Measurements from ENCODE around the gene ZNF469. TPM values are rescaled to one million over a fixed set of nuclear protein-coding genes. Genes with fewer than 3 reads are reported as not detected.

Gene ZNF469
- polyA plus RNA-seq, 1 donor from 2014 or later, result not detected

GRCh38 chr16:88389621-88390160 lies 6.9 kb downstream of the ZNF469 start:
- Histone ChIP-seq H2AFZ (ENCODE audit: low read depth, low read length) (no peak overlapping the region), H3K79me2 (replicated peaks; ENCODE audit: insufficient read depth, low read length) (no peaks in the 10 kb centered on the region), H4K20me1 (ENCODE audit: insufficient read depth) (no peaks in the 10 kb centered on the region), H3F3A (ENCODE audit: insufficient read depth, low read length, poor library complexity, severe bottlenecking) (no peaks in the 10 kb centered on the region), H3K27ac (ENCODE audit: low read length) (no peak overlapping the region), H3K27me3 (ENCODE audit: insufficient read depth, low read depth, low read length) (peaks cover 16% of the 10 kb centered on the region), H3K36me3 (ENCODE audit: insufficient read depth, low read length) (no peaks in the 10 kb centered on the region), H3K9me3 (ENCODE audit: low read length) (no peaks in the 10 kb centered on the region), H3K4me3 (ENCODE audit: low read length) (no peak overlapping the region), H3K9ac (ENCODE audit: low read length) (no peak overlapping the region), H3K9me2 (ENCODE audit: insufficient read depth, low read length) (no peaks in the 10 kb centered on the region), H3K4me2 (ENCODE audit: low read length) (no peak overlapping the region)
- TF ChIP-seq EZH2 (IDR thresholded peaks at IDR 0.05; ENCODE audit: borderline replicate concordance, insufficient read depth, low read length, poor library complexity, severe bottlenecking), result no peak
- TF ChIP-seq RAD21 (conservative IDR thresholded peaks at IDR 0.05), result no peak
- TF ChIP-seq TAF1 (IDR thresholded peaks at IDR 0.05; ENCODE audit: low read depth), result no peak
- TF ChIP-seq SMC3 (conservative IDR thresholded peaks at IDR 0.05; ENCODE audit: poor library complexity), result no peak
- no peak for TF ChIP-seq POLR2AphosphoS5 (IDR thresholded peaks at IDR 0.05)
- no peak for TF ChIP-seq CTCF (IDR thresholded peaks at IDR 0.05; ENCODE audit: poor library complexity, severe bottlenecking)
- TF ChIP-seq EP300 (conservative IDR thresholded peaks at IDR 0.05; ENCODE audit: poor library complexity, severe bottlenecking), result no peak
- TF ChIP-seq, protein P1, sequence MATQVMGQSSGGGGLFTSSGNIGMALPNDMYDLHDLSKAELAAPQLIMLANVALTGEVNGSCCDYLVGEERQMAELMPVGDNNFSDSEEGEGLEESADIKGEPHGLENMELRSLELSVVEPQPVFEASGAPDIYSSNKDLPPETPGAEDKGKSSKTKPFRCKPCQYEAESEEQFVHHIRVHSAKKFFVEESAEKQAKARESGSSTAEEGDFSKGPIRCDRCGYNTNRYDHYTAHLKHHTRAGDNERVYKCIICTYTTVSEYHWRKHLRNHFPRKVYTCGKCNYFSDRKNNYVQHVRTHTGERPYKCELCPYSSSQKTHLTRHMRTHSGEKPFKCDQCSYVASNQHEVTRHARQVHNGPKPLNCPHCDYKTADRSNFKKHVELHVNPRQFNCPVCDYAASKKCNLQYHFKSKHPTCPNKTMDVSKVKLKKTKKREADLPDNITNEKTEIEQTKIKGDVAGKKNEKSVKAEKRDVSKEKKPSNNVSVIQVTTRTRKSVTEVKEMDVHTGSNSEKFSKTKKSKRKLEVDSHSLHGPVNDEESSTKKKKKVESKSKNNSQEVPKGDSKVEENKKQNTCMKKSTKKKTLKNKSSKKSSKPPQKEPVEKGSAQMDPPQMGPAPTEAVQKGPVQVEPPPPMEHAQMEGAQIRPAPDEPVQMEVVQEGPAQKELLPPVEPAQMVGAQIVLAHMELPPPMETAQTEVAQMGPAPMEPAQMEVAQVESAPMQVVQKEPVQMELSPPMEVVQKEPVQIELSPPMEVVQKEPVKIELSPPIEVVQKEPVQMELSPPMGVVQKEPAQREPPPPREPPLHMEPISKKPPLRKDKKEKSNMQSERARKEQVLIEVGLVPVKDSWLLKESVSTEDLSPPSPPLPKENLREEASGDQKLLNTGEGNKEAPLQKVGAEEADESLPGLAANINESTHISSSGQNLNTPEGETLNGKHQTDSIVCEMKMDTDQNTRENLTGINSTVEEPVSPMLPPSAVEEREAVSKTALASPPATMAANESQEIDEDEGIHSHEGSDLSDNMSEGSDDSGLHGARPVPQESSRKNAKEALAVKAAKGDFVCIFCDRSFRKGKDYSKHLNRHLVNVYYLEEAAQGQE (IDR thresholded peaks at IDR 0.05; ENCODE audit: borderline replicate concordance), result no peak
- TF ChIP-seq MXI1 (conservative IDR thresholded peaks at IDR 0.05; ENCODE audit: poor library complexity, severe bottlenecking), result no peak

DNA sequence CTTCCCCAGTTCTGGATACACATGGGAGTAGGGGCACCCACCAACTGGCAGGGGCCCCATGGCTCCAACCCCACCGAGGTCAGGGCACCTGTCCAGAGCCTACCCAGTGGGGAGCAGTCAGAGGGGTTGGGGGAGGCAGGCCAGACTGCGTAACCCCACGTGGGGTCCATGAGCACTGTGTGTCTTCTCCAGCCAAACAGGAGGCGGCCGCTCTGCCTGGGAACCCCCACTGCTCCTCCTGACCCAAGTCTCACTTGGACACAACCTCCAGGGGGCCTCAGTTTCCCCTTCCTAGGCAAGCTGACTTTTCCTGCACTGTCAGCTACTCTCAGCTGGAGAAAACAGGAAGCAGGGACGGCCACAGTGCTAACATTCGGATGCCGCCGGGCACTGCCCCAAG lies 7.5 kb downstream of the ZNF469 start:
- H3K4me2 ChIP-seq (ENCODE audit: low read length), result no peak overlapping the region
- no peak overlapping the region for H3K27ac ChIP-seq (ENCODE audit: low read length)
- H3K9ac ChIP-seq (ENCODE audit: low read length), result no peak overlapping the region
- H3F3A ChIP-seq (ENCODE audit: insufficient read depth, low read length, poor library complexity, severe bottlenecking), result no peaks in the 10 kb centered on the region
- no peak overlapping the region for H2AFZ ChIP-seq (ENCODE audit: low read depth, low read length)
- no peaks in the 10 kb centered on the region for H3K9me3 ChIP-seq (ENCODE audit: low read length)
- H3K79me2 ChIP-seq (replicated peaks; ENCODE audit: insufficient read depth, low read length), result no peaks in the 10 kb centered on the region
- H4K20me1 ChIP-seq (ENCODE audit: insufficient read depth), result no peaks in the 10 kb centered on the region
- H3K9me2 ChIP-seq (ENCODE audit: insufficient read depth, low read length), result no peaks in the 10 kb centered on the region
- TF ChIP-seq EP300 (conservative IDR thresholded peaks at IDR 0.05; ENCODE audit: poor library complexity, severe bottlenecking) (no peak), TAF1 (IDR thresholded peaks at IDR 0.05; ENCODE audit: low read depth) (no peak), POLR2AphosphoS5 (IDR thresholded peaks at IDR 0.05) (no peak), RAD21 (conservative IDR thresholded peaks at IDR 0.05) (no peak), MXI1 (conservative IDR thresholded peaks at IDR 0.05; ENCODE audit: poor library complexity, severe bottlenecking) (no peak)
- peaks cover 10% of the 10 kb centered on the region for H3K27me3 ChIP-seq (ENCODE audit: insufficient read depth, low read depth, low read length)
- no peaks in the 10 kb centered on the region for H3K36me3 ChIP-seq (ENCODE audit: insufficient read depth, low read length)
- no peak overlapping the region for H3K4me3 ChIP-seq (ENCODE audit: low read length)

Measured in neural cell (in vitro differentiated cells).